Epithelial cell of proximal tubule (primary cell): ENCODE measurements around the gene ADAM12. TPM values are rescaled to one million over a fixed set of nuclear protein-coding genes. Genes with fewer than 3 reads are reported as not detected.

Source experiments
- DNase-seq: peaks from one replicate; pipeline ENCODE4 v3.0.0-alpha.2; 2011; ENCODE audit warnings: low read depth
- H3K4me3 ChIP-seq: 2 replicates; pipeline ENCODE4 v1.5.1; 2011; ENCODE audit warnings: low read depth, mild to moderate bottlenecking, low read length
- total RNA-seq: library from RNA; depleted of rRNA; stranded (reverse); fragments of >200 nt; gene quantifications from 2 replicates; pipeline ENCODE4 v1.2.3, GENCODE V29; 2015
- TF ChIP-seq, protein P1 (sequence below): conservative IDR thresholded peaks from 2 replicates; pipeline ENCODE4 v1.5.1; 2012; ENCODE audit warnings: low read depth, mild to moderate bottlenecking, low read length

Gene ADAM12
- total RNA-seq, 1 donor from 2014 or later: 3.2 TPM

DNA sequence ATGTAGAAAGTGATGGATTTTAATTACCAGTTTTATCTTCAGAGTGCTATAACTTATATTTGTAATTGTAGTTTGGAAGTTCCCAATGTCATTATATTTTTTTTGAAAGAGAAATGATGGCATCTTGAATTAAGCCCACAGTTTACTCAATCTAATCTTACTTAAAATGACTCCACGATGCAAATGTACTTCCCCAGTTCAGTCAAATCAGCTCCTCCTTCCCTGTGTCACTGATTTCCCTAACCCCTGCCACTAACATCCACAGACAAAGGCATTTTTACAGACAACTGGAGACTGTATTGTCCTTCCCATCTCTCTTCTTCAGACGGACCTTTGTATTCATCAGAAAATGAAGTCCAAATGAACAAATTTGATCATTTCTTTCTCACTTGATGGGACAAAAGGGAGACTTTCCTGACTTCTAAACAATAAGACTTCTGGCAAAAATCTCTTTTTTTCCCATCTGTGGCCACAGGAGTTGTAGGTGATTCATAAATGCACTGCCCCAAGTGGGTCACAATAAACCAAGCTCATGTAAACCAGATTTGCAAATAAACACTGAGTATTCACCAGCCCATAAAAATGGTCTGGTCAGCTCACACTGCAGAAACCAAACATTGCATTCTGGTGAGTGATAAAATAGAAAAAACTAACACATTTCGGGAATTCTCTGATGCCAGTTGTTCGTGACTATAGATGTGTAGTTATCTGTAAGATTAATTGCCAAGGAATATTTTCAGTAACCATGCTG lies 329.0 kb downstream of the ADAM12 start:
- TF ChIP-seq, protein P1, sequence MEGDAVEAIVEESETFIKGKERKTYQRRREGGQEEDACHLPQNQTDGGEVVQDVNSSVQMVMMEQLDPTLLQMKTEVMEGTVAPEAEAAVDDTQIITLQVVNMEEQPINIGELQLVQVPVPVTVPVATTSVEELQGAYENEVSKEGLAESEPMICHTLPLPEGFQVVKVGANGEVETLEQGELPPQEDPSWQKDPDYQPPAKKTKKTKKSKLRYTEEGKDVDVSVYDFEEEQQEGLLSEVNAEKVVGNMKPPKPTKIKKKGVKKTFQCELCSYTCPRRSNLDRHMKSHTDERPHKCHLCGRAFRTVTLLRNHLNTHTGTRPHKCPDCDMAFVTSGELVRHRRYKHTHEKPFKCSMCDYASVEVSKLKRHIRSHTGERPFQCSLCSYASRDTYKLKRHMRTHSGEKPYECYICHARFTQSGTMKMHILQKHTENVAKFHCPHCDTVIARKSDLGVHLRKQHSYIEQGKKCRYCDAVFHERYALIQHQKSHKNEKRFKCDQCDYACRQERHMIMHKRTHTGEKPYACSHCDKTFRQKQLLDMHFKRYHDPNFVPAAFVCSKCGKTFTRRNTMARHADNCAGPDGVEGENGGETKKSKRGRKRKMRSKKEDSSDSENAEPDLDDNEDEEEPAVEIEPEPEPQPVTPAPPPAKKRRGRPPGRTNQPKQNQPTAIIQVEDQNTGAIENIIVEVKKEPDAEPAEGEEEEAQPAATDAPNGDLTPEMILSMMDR: no peak
- DNase-seq: no peak
- no peak overlapping the region for H3K4me3 ChIP-seq

- TF ChIP-seq, protein P1: no peak
- H3K4me3 ChIP-seq: no peak overlapping the region
- no peak for DNase-seq
Observed at GRCh38 chr10:126058507-126058906, 329.8 kb downstream of the ADAM12 start.

GRCh38 chr10:126058104-126058503 lies 330.2 kb downstream of the ADAM12 start:
- DNase-seq: no peak
- TF ChIP-seq, protein P1: no peak
- H3K4me3 ChIP-seq: no peak overlapping the region

GRCh38 chr10:126057494-126057893 lies 330.8 kb downstream of the ADAM12 start:
- DNase-seq: no peak
- TF ChIP-seq, protein P1: no peak
- no peak overlapping the region for H3K4me3 ChIP-seq

- no peak overlapping the region for H3K4me3 ChIP-seq
- DNase-seq: no peak
- TF ChIP-seq, protein P1: no peak
Observed at GRCh38 chr10:126054191-126054590, 334.1 kb downstream of the ADAM12 start.

- no peak for DNase-seq
Observed at GRCh38 chr10:126052171-126052570, 336.1 kb downstream of the ADAM12 start.

More at GRCh38 chr10:126052171-126052570, 336.1 kb downstream of the ADAM12 start:
- TF ChIP-seq, protein P1: no peak
- no peak overlapping the region for H3K4me3 ChIP-seq
